Prostate gland (tissue), 2 donors: ENCODE measurements around the gene KLHL7. TPM values are rescaled to one million over a fixed set of nuclear protein-coding genes. Genes with fewer than 3 reads are reported as not detected.

ENCODE experiments used
- DNase-seq: peaks from one replicate; pipeline ENCODE4 v3.0.0-alpha.2; 2019; ENCODE audit warnings: low spot score
- H3K27ac ChIP-seq, 2 donors: fragments of 200-600 bp; sonication (generic); 2 replicates each; pipeline ENCODE4 v1.5.1; 2017 to 2019
- H3K27me3 ChIP-seq: fragments of 200-600 bp; sonication (generic); replicated peaks from 2 replicates; pipeline ENCODE4 v1.5.1; 2019; ENCODE audit not compliant: insufficient read depth
- H3K36me3 ChIP-seq, 2 donors: fragments of 200-600 bp; sonication (generic); 1 replicate in 1 of 2; 2 replicates in 1 of 2; pipeline versions ENCODE4 v1.5.1 to v1.8.1; 2017 to 2019
- H3K4me1 ChIP-seq: fragments of 200-600 bp; sonication (generic); replicated peaks from 2 replicates; pipeline ENCODE4 v1.5.1; 2019
- H3K4me3 ChIP-seq, 2 donors: fragments of 200-600 bp; sonication (generic); 2 replicates each; pipeline ENCODE4 v1.5.1; 2017 to 2019
- H3K9me3 ChIP-seq: fragments of 200-600 bp; sonication (generic); 2 replicates; pipeline ENCODE4 v1.5.1; 2017
- POLR2A ChIP-seq: fragments of 450-650 bp; IDR thresholded peaks from one replicate; pipeline ENCODE4 v1.6.1; 2016; ENCODE audit warnings: antibody characterized with exemption, mild to moderate bottlenecking
- POLR2AphosphoS5 ChIP-seq: sonication (generic); formaldehyde crosslinking; IDR thresholded peaks from one replicate; pipeline ENCODE4 v1.6.1; 2017; ENCODE audit warnings: antibody characterized with exemption
- WGBS: methylation state at CpG from one replicate; pipeline ENCODE4 v1.1.5; 2018; 5-methylcytosine and 5-hydroxymethylcytosine counted together
- intact Hi-C: fragments of 100-400 bp; cut with DNase I; formaldehyde crosslinking; loops from one replicate; pipeline ENCODE4 v1.14.2; 2022
- total RNA-seq, 2 donors: library from RNA; depleted of rRNA; stranded (reverse); fragments of >200 nt; gene quantifications; one replicate each; pipeline ENCODE4 v1.1.0, GENCODE V29; 2016
- TF ChIP-seq, protein P1 (sequence below), 4 experiments: fragments of 200-600 bp in 2 of 4; fragments of 450-650 bp in 2 of 4; sonication (generic) in 2 of 4; IDR thresholded peaks; 1 replicate in 3 of 4; 2 replicates in 1 of 4; pipeline ENCODE4 v1.5.1; 2016 to 2019; ENCODE audit warnings: antibody characterized with exemption in 4 of 4, mild to moderate bottlenecking in 2 of 4, moderate library complexity in 2 of 4

Gene KLHL7
- total RNA-seq, 2 donors from 2014 or later = 18.1 to 67.7 TPM

DNA sequence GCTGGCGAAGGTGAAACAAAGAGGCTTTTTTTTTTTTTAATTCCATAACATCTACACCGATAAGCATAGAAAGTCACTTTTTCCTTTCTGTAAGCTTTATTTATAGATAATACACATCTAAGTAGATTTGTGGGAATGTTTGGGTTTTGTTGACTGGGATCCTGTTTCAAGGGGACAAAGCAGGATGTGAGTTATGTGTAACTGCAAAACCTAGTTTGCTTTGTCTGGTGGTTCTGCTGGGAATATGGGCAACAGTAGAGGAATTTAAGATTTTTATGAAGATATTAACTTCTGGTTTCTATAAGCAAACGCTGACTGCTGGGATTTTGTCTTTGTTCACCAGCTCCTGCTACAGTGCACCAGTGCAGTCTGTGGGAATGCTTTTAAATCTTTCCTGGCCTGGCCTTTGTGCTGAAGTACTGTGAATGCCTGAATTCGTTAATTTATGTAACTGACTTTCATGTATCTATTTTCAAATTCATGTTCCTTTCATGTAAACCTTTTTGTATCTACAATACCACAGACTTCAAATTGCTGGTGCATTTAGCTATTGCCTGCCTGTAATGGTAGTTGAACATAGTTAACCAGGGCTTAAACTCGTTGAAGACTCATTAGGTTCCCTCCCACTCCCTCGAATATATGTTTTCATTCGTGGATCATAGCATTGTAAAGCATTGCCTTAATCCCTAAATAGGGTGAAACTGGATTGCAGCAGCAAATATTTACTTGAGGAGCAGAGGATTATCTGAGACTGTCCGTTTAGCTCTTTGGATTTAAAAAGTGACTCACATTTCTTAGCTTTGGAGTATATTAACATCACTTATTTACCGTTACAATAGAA, 1.5 kb downstream of the KLHL7 start:
- H3K4me3 ChIP-seq = peak overlapping the region; percentile 70 to 99
- no peaks in the 10 kb centered on the region for H3K27me3 ChIP-seq
- H3K36me3 ChIP-seq = no peaks in the 10 kb centered on the region
- H3K27ac ChIP-seq = peak overlapping the region; percentile 89 to 97
- no peaks in the 10 kb centered on the region for H3K9me3 ChIP-seq
- no peaks in the 10 kb centered on the region for H3K4me1 ChIP-seq
- 8% methylated on average over 9 of the region's 9 CpGs for WGBS
- intact Hi-C loops = no loop called here
- no peak for DNase-seq
- TF ChIP-seq POLR2AphosphoS5 (no peak), POLR2A (no peak)
- TF ChIP-seq, protein P1, sequence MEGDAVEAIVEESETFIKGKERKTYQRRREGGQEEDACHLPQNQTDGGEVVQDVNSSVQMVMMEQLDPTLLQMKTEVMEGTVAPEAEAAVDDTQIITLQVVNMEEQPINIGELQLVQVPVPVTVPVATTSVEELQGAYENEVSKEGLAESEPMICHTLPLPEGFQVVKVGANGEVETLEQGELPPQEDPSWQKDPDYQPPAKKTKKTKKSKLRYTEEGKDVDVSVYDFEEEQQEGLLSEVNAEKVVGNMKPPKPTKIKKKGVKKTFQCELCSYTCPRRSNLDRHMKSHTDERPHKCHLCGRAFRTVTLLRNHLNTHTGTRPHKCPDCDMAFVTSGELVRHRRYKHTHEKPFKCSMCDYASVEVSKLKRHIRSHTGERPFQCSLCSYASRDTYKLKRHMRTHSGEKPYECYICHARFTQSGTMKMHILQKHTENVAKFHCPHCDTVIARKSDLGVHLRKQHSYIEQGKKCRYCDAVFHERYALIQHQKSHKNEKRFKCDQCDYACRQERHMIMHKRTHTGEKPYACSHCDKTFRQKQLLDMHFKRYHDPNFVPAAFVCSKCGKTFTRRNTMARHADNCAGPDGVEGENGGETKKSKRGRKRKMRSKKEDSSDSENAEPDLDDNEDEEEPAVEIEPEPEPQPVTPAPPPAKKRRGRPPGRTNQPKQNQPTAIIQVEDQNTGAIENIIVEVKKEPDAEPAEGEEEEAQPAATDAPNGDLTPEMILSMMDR (IDR thresholded peaks at IDR 0.05) = no peak

DNA sequence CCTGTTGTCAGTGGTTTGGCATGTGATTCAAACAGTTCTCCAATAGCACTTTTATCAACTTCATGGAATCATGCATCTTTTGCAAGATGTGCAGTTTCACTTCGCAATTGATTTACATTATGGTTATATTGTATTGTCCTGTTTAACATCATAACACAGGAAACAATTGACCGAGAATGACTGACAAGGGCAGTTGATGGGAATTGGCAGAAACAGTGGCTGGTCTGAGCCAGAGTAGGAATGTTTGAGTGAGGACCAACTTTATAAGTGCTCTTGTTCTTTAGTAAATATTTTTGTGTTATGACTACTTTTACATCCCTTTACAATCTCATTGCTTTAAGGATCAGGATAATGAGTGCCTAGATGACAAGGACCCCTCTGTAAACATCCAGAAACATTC, 2.2 kb downstream of the KLHL7 start:
- H3K9me3 ChIP-seq = no peaks in the 10 kb centered on the region
- no peak overlapping the region for H3K27ac ChIP-seq
- WGBS = 30% methylated on average over 2 of the region's 2 CpGs
- no peak overlapping the region for H3K4me3 ChIP-seq
- H3K27me3 ChIP-seq = no peaks in the 10 kb centered on the region
- H3K4me1 ChIP-seq = no peaks in the 10 kb centered on the region
- DNase-seq = no peak
- no peaks in the 10 kb centered on the region for H3K36me3 ChIP-seq
- TF ChIP-seq, protein P1 (IDR thresholded peaks at IDR 0.05) = no peak
- no peak for TF ChIP-seq POLR2A
- no peak for TF ChIP-seq POLR2AphosphoS5
- intact Hi-C loops = no loop called here

DNA sequence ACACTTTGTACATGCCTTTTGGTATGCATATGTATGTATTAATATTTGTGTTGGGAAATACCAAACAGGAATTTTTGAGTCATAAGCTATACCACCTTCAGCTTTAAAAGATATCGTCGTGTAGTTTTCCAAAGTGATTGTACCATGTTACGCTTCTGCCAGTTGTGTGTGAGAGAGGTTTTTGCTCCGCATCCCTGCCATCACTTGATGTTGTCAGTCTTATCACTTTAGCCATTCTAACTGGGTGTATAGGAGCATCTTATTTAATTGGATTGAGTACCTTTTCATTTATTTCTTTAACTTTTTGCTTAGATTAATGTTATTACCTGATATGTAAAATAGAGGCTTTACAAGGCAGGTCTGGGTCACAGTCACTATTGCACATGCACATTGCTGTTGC, 3.4 kb downstream of the KLHL7 start:
- H3K9me3 ChIP-seq = no peaks in the 10 kb centered on the region
- H3K27ac ChIP-seq = no peak overlapping the region
- no peak for DNase-seq
- TF ChIP-seq POLR2A (no peak), POLR2AphosphoS5 (no peak)
- TF ChIP-seq, protein P1 (IDR thresholded peaks at IDR 0.05) = no peak
- WGBS = 95% methylated on average over 4 of the region's 4 CpGs
- no peak overlapping the region for H3K4me3 ChIP-seq
- intact Hi-C loops = no loop called here
- H3K4me1 ChIP-seq = no peaks in the 10 kb centered on the region
- no peaks in the 10 kb centered on the region for H3K27me3 ChIP-seq
- no peaks in the 10 kb centered on the region for H3K36me3 ChIP-seq

DNA sequence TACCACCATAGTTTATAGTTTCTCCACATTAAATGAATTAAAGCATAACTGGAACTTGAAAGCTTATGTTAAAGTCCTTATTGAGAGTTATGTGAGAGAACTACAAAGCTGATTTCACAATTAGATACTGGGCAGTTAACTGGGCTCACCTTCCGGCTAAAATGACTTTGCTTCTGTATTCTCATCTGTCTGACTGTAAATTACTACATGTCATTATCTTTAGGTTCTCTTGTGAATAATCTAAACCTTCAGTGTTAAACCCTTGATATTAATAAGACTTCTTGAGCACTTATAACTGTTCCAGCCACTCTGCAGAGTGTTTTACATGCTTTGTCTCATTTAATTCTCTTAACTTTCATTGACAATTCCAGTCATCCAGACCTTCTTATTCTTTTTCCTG, 3.9 kb downstream of the KLHL7 start:
- TF ChIP-seq POLR2A (no peak), POLR2AphosphoS5 (no peak)
- TF ChIP-seq, protein P1 (IDR thresholded peaks at IDR 0.05) = no peak
- WGBS = 77% methylated on average over 1 of the region's 1 CpG
- no peak overlapping the region for H3K4me3 ChIP-seq
- H3K27ac ChIP-seq = no peak overlapping the region
- no peaks in the 10 kb centered on the region for H3K27me3 ChIP-seq
- intact Hi-C loops = no loop called here
- DNase-seq = no peak
- H3K4me1 ChIP-seq = no peaks in the 10 kb centered on the region
- no peaks in the 10 kb centered on the region for H3K9me3 ChIP-seq
- H3K36me3 ChIP-seq = no peaks in the 10 kb centered on the region

DNA sequence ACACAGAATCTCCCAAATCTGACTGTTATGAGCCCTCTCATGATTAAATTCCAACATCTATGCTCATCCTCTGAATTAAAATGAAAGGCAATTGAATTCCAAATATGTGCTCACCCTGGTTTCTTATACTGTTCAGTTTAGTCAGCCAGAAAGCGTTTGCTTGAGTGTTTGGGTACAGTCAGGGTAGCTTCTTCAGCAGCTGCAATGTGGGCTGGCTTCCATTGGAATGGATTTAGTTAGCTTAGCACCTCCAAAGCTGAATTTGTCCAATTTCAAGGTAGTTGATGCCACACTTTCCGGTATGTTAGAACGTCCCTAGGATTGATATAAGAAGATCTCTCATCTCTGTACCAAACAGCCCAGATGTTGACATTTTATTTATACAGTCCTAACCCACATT, 9.3 kb downstream of the KLHL7 start:
- Histone ChIP-seq H3K9me3 (no peaks in the 10 kb centered on the region), H3K36me3 (no peaks in the 10 kb centered on the region), H3K4me3 (no peak overlapping the region), H3K4me1 (no peaks in the 10 kb centered on the region), H3K27me3 (no peaks in the 10 kb centered on the region), H3K27ac (no peak overlapping the region)
- 67% methylated on average over 3 of the region's 3 CpGs for WGBS
- intact Hi-C loops = no loop called here
- TF ChIP-seq, protein P1 (IDR thresholded peaks at IDR 0.05) = no peak
- TF ChIP-seq POLR2AphosphoS5 = no peak
- no peak for TF ChIP-seq POLR2A
- DNase-seq = no peak
